ENCODE data around the gene TBC1D9B.

DNA sequence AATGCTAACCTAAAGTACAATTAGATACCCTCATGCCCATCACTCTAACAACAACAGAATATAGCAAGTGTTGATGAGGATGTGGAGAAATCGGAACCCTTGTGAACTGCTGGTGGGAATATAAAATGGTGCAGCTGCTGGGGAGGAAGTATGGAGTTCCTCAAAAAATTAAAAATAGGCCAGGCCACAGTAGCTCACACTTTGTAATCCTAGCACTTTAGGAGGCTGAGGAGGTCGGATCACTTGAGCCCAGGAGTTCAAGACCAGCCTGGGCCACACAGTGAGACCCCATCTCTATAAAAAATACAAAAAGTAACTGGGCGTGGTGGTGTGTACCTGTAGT lies 31.1 kb downstream of the TBC1D9B start:
- TF ChIP-seq CREM (CRISPR knock-in tag; IDR thresholded peaks at IDR 0.05) (no peak), SMAD4 (CRISPR knock-in tag; IDR thresholded peaks at IDR 0.05) (no peak), JUN (CRISPR knock-in tag; IDR thresholded peaks at IDR 0.05) (no peak), NFYB (CRISPR knock-in tag; conservative IDR thresholded peaks at IDR 0.05; ENCODE audit: low read depth) (no peak), CREB1 (CRISPR knock-in tag; IDR thresholded peaks at IDR 0.05) (no peak), RELA (CRISPR knock-in tag; IDR thresholded peaks at IDR 0.05; ENCODE audit: borderline replicate concordance) (no peak), ZNF232 (CRISPR knock-in tag; IDR thresholded peaks at IDR 0.05) (no peak), ZNF317 (CRISPR knock-in tag; IDR thresholded peaks at IDR 0.05; ENCODE audit: borderline replicate concordance, low read depth) (no peak), MAX (CRISPR knock-in tag; IDR thresholded peaks at IDR 0.05) (no peak)
- TF ChIP-seq, protein P1, sequence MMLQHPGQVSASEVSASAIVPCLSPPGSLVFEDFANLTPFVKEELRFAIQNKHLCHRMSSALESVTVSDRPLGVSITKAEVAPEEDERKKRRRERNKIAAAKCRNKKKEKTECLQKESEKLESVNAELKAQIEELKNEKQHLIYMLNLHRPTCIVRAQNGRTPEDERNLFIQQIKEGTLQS (CRISPR knock-in tag; conservative IDR thresholded peaks at IDR 0.05): no peak
- TF ChIP-seq, protein P2, sequence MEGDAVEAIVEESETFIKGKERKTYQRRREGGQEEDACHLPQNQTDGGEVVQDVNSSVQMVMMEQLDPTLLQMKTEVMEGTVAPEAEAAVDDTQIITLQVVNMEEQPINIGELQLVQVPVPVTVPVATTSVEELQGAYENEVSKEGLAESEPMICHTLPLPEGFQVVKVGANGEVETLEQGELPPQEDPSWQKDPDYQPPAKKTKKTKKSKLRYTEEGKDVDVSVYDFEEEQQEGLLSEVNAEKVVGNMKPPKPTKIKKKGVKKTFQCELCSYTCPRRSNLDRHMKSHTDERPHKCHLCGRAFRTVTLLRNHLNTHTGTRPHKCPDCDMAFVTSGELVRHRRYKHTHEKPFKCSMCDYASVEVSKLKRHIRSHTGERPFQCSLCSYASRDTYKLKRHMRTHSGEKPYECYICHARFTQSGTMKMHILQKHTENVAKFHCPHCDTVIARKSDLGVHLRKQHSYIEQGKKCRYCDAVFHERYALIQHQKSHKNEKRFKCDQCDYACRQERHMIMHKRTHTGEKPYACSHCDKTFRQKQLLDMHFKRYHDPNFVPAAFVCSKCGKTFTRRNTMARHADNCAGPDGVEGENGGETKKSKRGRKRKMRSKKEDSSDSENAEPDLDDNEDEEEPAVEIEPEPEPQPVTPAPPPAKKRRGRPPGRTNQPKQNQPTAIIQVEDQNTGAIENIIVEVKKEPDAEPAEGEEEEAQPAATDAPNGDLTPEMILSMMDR (IDR thresholded peaks at IDR 0.05): no peak
- TF ChIP-seq, protein P3, sequence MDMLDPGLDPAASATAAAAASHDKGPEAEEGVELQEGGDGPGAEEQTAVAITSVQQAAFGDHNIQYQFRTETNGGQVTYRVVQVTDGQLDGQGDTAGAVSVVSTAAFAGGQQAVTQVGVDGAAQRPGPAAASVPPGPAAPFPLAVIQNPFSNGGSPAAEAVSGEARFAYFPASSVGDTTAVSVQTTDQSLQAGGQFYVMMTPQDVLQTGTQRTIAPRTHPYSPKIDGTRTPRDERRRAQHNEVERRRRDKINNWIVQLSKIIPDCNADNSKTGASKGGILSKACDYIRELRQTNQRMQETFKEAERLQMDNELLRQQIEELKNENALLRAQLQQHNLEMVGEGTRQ (CRISPR knock-in tag; IDR thresholded peaks at IDR 0.05): no peak
- TF ChIP-seq, protein P4, sequence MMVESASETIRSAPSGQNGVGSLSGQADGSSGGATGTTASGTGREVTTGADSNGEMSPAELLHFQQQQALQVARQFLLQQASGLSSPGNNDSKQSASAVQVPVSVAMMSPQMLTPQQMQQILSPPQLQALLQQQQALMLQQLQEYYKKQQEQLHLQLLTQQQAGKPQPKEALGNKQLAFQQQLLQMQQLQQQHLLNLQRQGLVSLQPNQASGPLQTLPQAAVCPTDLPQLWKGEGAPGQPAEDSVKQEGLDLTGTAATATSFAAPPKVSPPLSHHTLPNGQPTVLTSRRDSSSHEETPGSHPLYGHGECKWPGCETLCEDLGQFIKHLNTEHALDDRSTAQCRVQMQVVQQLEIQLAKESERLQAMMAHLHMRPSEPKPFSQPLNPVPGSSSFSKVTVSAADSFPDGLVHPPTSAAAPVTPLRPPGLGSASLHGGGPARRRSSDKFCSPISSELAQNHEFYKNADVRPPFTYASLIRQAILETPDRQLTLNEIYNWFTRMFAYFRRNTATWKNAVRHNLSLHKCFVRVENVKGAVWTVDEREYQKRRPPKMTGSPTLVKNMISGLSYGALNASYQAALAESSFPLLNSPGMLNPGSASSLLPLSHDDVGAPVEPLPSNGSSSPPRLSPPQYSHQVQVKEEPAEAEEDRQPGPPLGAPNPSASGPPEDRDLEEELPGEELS (CRISPR knock-in tag; IDR thresholded peaks at IDR 0.05): no peak
